HG03439 (cell line): ENCODE measurements around the gene CDH18.

ENCODE experiments used
- ATAC-seq: cut with Tn5 transposase; IDR thresholded peaks from one replicate; pipeline ENCODE4 v1.9.1; 2021; ENCODE audit warnings: mild to moderate bottlenecking, moderate library complexity; ENCODE audit not compliant: unreplicated experiment

CDH18 gene

DNA sequence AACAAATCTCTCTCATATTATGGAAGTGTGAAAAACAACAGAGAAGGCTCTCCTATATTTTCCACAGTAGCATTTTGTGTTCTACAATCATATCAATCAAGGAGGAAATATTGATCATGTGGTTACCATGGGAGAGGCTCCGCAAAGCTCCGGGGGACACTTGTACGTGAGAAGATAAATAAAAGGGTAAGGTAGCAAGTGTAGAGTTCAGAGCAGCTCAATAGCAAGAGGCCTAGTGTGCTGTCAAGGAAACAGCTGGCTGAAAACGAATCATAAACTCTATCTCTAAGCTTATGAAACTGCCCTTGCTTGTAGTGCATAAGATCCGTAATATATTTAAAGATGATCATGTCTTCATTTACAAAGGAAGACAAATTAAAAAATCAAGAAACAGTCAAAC, 57.5 kb downstream of the CDH18 start:
- no peak for ATAC-seq

DNA sequence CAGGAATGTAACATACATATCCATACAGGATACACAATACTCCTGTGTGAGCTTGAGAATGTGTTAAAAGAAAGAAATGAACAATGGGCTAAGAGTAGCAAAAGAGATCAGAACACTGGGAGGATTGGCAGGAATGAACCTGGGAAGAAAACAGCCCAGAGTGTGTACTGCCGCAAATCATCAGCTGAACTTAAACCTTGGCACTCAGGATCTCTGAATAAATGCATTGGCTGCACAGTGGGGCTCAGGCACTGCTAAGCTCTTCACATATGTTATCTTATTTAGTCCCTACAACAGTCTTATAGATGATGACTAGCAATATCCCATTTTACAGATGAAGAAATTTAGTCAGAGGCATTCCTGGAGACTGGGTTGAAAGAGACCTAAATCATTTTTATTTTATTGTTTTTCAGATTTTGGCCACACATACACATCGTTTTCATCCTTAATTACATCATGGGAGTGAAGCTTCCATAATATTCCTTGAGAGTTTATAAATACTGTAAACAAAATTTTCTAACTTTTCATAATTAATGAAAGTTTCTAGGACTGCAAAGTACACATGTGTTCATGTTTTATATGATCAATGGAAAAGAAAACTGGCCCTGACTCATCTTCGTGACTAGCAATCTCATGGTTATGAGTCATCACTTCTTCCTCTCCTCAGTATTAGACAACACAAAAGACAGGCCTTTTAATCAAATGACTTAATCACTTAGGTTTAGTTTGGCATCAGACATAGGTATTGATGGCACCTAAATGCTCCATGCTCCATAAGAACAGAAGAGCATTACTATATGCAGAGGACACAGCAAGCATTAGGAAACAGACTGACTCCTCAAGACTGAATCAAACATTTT, 59.2 kb downstream of the CDH18 start:
- no peak for ATAC-seq

DNA sequence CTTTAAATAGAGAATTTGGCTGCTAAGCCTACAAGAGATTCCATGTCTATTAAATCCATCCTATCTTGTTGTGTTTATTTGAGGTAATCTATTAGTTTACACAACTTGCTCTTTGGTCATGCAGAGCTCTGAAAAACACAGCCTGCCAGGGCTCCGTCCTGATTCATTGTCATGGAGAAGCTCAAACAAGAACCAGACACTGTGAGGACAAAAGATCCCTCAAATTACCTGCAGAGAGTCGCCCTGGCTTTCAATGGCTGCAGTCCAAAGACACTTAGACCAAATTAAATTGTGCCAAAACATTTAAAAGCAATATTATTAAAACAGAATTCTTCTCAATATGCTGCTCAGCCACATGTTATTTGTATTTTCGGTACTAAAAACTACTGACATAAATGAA, 60.1 kb downstream of the CDH18 start:
- ATAC-seq = no peak

DNA sequence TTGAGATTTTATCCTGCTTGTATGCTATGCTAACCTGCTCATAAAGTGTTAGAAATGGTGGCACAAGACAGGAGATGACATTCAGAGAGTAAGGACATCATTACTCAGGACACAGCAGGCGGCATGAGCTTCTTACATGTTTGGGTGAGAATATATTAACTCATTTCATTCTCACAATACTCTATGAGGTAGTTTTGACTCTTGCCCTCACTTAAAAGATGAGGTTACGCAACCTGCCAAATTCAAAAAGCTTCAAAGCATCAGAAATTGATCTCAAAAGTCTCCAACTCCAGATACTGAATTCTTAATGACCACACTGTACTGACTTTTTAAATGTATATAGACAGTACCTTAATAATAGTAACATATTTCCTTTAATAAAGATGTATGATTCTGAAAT, 60.8 kb downstream of the CDH18 start:
- no peak for ATAC-seq

DNA sequence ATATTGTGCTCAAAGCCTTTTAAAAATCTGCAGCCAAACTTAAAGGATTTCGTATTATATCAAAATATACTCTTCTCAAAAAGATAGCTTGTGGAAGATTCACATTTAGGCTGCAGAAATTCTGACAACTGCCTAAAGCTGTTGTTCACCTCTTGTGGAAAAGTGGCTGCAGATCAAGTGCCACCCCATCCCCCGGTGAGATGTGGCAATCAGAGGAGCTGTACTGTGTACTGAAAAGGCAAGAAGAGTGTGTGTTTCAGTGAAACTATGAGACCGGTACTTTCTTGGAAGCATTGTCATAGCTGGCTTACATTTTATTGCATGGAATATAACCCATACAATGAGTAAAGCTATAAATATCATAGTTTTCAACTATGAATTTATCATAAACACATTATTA, 64.3 kb downstream of the CDH18 start:
- ATAC-seq = no peak

DNA sequence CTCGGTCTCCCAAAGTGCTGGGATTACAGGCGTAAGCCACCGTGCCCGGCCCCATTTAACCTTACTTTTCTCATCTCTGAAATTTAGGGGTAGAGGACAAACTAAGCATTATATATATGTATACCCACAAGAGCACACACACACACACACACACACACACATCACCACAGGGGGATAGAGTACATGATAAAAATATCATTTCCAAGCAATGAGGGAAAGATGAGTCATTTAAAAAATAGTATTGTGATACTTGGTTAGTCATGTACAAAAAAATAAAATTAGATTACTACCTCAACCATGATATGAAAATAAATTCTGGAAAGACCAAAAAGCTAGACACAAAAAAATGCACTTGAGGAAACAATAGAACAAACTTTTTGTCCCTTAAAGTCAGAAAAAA, 67.2 kb downstream of the CDH18 start:
- no peak for ATAC-seq

DNA sequence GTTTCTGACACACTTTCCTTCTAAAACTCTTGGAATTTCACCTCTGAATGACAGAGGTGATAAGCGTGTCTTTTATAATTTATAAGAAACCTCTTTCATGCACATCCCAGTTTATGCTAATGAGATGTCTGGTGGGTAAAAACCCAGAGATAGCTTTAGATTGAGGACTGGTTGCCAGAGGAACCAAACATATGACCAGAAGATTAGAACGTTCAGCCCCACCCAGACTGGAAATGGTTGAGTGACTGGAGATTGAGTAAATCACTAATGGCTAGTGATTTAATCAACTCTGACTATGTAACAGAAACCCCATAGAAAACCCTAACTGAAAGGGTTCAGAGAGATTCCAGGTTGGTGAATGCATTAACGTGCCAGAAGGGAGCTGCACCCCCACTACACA, 69.2 kb downstream of the CDH18 start:
- no peak for ATAC-seq

DNA sequence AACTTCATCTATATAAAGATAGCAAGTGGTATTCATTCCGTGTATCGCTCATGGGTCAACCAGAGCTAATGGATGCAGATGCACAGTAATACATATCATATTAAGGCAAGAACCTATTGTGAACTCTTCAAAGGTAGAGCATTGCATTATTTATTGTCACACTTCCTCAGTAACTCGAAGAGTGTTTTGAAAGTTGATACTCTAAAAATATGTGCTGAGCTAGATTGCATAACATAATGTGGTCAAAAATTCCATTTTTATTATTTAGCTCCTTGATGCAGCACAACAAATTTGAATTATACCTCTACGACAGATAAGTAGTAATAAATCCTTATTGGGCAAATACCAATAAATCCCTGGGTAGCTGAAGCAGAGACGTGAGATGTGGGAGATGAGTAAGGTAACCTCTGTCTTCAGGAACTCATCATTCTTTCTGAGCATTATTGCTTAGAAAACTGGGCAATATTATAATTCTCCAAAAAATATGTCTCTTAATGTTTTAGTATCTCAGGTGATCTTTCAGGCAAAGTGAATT, 70.3 kb downstream of the CDH18 start:
- ATAC-seq = no peak

DNA sequence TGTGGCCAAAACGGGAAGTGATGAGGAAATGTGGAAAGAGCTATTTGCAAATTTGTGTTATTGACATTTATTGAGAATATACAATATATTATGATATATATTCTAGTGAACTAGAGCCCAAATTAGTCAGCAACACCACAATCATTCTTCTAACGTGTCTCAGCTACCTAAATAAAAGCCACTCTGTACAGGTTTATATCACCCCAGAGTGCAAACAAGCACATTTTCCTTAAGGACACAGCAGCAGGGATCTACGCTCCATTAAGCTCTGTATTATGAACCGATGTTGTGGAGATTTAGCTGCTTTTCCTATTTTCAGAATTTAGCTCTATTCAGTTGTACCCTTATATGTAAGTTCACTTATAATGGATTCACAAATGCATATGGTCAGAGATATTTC, 77.9 kb downstream of the CDH18 start:
- no peak for ATAC-seq

DNA sequence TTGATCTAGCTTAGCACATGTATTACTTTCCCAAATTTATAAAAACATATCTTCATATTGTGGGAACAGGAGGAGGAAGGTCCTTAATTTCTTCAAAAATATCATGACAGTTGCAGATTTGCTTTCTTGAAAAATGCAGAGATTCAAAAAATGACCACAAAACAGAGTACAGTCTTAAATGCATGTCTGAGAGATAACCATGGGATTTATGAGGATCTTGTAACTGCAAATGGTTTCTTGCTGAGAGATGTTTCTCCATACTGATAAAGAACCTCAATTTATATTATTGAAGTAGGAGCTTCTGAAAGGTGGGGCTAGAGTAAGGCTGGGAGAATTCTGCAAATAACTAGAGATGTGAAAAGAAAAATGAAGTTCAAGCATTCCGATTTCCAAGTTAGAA, 83.2 kb downstream of the CDH18 start:
- ATAC-seq = no peak

DNA sequence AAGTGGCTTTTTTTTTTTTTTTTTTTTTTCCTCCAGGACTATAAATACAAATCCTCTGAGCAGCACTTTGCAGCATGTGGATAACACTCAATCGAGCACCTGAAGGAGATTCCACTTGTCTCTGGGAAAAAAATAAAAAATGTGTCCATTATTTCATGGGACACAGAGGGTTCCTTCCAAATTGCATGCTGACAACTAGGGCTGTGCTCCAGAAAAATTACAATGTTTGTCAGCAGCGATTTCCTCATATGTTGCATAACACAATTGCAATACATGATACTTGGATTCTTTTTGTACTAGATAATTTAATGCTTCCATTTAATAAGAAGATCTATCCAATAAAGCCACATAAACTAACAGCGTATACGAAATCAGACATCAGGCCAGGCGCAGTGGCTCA, 84.4 kb downstream of the CDH18 start:
- no peak for ATAC-seq

DNA sequence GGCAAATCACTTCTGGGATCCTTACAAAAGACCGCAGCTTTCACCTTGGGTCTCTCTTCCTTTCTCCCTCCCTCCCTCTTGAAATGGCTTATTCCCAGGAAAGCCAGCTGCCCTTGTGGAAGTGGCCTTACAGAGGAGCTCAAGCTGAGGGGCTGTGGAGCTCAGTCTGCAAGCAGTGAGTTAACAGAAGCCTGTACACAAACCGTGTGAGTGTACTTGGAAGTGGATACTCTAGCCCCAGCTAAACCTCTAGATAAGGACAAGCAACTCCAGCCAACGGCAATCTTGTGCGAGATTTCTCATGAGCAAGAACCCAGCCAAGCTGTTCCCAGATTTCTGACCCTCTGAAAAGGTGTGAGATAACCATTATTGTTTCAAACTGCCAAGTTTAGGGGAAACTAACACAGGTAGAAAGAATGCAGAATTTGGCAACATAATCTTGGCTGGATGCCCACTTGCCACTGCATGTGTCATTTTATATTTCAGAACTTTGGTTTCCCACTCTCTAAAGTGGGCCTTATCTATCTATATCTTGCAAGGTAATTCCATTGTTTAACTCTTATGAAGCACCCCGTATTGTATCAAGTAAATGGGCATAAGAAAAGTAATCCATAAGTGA, 85.6 kb downstream of the CDH18 start:
- ATAC-seq = no peak

DNA sequence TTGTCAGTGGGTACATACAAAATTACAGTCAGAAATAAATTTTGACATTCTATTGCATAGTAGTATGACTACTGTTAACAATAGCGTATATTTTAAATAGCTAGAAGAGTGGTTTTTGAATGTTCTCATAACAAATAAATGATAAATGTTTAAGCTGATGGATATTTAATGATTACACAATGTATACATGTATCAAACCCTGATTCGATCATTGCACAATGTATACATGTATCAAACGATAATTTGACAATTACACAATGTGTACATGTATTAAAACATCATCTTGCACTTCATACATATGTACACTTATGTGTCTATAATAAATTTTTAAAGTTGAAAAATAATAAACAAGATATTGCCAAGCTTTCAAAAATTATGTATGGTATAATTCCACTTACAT, 87.7 kb downstream of the CDH18 start:
- ATAC-seq = no peak

DNA sequence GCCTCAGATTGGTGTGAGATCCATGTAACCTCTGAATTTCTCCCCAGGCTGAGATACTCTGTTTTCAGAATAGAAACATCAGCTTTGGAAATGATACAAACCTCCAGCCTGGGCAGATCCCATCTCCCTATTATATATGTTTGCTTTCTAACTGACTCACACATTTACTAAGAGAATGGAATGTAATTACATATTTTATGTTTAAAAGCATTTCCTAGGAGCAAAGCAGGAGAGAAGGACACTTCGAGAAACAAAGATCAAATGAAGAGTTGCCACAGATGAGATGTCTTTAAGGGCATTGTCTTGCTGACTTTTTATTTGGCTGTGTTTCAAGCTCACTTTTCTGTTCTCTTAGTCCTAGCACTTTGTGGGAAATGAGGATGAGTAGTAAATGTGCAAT, 96.3 kb downstream of the CDH18 start:
- ATAC-seq = no peak

DNA sequence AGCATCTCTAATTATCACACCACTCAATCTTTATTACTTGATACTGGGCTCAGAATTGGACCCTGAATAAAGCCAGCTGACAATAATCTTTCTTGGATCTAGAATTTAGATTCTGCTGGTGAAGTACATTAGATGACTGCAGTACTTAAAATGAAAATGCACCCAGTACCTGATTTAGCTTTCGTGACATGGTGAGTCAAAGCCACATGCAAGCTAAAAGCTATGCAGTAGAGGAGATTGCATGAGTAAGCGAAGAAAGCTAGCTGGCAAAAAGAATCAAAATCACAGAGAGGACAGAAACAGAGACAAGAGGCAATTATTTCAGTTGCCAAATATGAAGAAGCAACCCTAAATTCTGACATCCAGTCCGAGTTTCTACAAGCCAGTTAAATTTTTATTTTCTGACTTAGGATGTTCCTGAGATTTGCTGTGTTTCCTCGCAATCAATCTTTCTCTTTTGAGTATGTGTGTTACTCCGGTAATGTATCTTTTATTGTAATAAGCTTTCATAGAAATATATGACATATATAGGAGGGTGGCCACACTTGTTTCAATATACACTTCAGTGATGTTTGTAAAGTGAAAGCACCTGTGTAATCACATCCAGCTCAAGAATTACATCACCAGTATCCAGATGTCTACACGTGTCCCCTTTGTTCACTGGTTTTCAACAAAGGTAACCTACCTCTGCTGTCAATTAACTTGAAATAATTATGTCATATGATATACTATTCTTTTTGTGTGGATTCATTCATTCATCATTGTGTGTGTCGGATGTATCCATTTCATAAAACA, 101.7 kb downstream of the CDH18 start:
- ATAC-seq = no peak

DNA sequence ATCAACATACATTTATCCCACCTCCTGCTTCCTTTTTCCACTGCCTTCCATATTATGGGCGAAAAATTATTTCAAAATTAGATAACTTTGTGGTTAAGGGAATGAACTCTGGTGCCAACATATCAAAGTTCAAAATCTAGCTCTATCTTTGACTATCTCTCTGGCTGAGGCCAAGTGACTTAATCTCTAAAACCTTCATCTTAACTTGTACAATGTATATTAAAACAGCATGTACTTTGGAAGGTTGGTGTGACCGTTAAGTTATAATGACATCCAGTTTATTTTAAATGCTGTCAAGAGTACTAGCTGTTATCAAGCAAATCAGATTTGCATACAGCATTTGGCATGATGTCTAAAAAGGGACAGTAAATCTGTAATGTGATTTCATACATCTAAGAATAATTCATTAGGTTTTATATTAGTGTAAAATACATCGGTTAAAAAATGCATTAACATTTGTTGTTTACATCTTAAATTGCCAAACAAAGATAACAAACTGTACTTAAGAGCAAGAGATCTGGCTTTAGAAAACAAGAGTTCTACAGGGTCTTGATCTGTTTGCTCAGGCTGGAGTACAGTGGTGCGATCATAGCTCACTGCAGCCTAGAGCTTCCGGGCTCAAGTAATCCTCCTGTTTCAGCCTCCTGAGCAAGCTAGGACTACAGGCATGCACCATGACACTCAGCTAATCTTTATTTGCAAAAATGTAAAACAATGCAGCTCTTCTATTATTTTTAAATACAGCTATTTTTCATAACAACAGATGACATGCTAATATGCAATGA, 102.8 kb downstream of the CDH18 start:
- no peak for ATAC-seq

DNA sequence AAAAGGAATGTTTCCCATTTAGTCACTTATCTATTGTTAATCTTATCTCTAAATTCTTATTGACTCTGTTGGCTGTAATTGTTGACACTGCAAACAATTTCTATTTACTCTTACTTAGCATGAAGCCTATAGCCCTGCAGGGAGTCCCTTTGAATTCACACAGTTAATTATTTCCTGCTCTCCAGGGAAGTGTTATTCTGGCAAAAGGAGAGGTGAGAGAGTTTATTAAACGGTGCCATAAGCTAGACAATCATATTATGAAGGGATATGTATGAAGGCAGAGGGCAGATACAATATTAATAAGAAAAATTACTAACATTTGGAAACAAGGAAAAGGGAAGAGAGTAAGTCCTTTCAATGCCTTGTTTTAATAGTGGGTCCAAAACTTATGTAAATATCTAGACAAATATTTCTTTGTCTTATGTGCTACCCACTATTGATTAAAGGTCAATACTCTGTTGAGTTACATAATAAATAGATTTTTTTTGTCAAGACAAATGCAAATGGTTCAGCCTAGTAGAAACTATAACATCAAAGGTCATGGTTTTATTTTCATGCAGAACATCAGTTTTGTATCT, 107.1 kb downstream of the CDH18 start:
- no peak for ATAC-seq

DNA sequence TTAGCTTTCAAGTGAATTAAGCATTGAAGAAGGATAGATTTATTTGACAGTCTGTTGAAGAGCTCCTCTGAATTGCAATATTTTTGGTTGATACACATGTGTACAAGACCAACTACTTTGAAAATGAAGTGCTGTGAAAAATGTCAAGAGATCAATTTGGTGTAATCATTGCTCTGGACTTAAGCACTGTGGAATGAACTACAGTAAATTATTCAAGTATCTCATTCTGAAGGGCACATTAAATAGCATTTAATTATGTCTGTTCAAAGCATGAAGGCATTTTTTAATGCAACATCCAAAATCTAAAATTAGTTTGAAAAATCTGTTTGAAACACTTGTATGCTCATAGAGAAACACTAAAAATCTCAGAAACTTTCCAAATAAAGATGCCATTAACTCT, 107.5 kb downstream of the CDH18 start:
- no peak for ATAC-seq

DNA sequence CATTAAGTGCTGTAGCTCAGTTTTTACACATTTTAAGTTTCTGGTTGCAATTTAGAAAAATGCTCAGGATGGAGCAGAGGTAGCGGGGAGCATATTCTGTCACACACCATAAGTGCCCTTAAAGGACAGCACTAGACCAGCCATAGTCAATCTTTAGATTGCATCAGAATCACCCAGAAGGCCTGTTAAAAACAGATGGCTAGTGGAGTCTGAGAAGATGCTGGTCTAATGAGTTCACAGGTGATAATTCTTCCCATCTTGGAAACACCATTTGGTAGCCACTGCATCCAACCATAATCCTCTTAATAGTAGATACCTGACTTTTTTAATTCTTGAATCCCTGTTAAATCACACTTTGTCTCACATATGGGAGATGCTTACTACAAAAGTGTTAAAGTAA, 113.2 kb downstream of the CDH18 start:
- no peak for ATAC-seq

DNA sequence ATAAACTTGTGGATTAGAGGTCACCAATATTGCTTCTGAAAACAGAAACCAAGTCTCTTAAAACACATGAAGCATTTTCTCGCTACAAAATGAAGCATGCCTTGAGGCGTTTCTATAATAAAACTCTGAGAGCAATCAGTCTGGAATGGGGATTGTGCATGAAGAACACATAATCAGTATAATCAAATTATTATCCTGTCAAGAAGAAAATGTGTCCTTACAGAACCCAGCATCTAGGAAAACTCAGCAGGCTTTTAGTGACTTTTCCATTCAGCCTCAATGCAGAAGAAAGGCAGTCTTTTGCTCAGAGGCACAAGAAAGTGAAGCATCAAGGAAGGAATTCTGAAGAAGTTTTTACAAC, 121.9 kb downstream of the CDH18 start:
- no peak for ATAC-seq
